GM19397 (cell line): Measurements from ENCODE around the gene RASGRP1.
"Not testable (repeated sequence)": the region's sequence is repeated elsewhere in the genome, so short reads cannot be mapped to it uniquely, and the experiment has no call there.

Source experiments
- ATAC-seq: cut with Tn5 transposase; IDR thresholded peaks from one replicate; pipeline ENCODE4 v1.9.1; 2021; ENCODE audit warnings: mild to moderate bottlenecking, moderate library complexity; ENCODE audit not compliant: unreplicated experiment

Gene RASGRP1

DNA sequence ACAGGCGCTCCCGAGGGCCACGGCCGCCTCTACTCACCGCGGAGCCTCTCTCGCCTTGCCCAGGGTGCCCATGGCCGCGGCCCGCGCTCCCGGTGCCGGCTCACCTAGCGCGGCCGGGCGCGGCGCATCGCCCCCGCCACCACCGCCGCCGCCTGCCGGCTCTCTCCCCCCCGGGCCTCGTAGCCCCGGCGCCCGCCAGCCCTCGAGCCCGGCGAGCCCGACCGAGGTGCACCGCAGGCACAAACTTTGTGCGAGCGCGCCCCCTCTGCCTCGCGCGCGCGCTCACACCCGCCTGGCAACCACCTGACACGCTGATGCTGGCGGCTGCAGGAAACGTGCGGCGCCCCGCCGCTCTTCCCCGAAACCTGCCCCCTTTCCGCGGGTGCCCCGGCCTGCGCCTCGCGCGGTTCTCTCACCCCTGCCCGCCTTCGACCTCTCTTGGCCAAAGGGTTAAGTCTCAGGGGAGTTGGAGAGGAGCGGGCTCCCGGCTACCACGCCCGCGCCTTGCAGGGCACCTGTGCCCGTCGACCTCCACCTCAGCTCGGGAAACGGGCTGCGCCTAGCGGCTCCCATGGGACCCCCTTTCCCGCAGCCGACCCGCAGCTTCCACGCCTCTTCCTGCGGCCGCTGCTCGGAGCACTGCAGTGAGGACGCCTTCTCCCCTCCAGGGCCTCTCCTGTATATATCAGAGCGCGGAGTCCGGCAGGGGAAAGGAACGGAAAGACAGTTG lies at the start of gene RASGRP1:
TSS of gene RASGRP1 (minus strand) at position 258 of the 730 bp plus-strand sequence. CDS start at position 72, 186 bp downstream.
- peak; percentile 73 for ATAC-seq

DNA sequence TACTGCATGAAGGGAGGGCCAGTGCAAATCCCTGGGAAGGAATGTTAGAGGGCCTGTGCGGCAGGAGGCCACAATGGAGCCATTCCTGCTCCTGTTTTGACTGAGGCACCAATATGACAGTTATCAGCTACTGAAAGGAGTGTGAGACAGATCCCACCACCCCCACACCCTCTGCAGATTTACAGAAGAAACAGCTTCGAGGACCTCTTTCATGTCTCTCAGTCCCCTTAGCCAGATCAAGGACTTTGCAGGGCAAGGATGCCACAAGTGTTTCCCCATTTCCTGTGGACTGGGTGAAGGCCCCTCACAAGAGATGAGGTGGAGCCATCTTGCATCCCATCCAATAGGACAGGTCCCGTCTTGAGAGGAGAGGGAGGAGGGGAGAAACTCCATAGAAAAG lies 48.5 kb upstream of the RASGRP1 start:
- no peak for ATAC-seq

DNA sequence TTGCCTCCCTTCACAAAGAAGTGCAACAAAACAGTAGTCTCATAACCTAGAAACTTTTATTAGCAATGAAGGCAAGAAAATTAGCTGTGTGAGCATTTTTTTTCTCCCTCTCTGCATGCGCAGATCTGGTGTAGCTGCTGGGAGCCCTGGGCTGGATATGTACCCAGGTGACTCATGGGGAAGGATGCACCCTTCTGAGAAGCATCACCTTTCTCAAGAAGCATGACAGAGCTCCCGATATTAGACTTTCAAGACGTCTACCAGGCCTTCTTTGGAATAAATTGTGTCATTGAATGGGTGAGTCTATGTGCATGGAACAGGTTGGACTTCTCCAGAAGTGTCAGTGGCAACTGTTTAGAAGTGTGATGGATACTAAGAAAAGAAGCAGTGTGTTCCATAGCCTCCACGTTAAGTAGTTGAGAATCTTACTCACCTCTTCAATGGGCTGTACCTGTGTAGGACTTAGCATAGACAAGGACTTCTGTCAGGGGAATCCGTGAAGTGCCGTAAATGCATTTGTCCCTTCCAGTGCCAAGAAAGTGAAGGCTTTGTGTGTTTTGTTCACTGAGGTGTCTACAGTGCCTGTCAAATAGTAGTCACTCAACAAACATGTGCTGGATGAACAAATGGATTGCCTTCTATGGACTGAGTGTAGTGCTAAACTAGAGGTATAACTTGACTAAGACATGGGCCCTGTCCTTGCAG lies 47.7 kb upstream of the RASGRP1 start:
- no peak for ATAC-seq

DNA sequence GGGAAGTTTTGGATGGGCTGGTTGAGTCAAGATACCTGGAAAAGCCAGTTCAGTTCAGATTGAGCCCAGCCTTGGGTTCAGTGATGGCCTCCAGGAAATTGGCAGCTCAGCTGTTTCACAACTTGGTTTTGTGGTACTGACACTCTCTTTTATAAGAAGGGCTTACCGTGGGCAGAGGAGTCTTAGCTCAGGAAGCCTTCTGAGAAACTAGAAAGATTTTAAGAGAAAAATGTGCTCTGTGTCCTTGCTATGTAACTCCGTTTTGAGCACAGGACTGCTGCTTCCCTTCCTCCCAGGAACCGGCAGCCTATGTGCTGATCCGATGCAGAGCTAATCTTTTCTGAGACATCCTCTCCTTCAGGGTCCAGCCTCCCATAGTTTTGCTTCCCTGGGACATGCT lies 46.6 kb upstream of the RASGRP1 start:
- no peak for ATAC-seq

DNA sequence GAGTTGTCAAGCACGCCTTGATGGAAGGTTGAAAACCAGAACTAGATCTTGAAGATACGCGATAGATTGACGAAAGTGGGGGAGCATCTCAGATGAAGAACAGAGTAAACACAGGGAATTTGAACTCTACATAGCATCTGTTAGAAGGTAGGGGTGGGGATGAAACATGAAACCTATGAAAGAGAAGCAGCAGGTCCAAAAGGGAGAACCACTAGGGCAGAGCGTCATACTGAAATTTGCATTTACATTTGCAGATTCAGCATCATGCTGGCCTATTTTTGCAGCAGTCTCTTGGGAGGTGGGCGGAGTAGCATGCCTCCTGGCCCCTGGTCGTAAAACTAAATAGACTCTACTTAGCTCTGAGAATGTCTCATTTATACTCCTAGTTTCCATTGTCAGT lies 46.1 kb upstream of the RASGRP1 start:
- no peak for ATAC-seq

DNA sequence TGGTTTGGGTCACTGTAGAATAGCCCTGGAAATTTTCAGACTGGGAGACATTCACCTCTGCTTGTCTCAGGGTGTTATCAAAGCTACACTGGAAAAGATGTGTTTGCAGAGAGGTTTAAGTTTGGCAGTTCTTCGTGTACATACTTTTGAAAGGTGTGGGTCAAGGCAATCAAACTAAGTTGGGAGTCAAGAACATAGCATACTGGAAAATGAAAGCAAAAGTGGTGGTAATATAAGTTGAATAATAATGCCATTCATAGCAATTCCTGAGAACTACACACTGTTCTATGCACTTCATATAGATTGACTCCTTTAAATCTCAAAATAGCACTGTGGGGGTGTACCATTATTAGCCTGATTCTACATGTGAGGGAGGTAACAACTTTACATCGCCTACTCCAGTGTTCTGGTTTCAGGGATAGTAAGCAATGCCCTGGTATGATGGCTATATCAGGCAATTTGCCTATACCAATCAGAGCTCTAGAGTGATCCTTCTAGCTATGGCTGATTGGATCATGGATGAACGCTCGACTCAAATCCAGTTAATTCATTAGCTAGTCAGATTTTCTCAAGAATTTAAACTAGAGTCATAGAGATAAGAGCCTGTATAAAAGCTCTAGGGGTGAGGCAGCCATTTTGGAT lies 44.6 kb upstream of the RASGRP1 start:
- ATAC-seq = no peak

DNA sequence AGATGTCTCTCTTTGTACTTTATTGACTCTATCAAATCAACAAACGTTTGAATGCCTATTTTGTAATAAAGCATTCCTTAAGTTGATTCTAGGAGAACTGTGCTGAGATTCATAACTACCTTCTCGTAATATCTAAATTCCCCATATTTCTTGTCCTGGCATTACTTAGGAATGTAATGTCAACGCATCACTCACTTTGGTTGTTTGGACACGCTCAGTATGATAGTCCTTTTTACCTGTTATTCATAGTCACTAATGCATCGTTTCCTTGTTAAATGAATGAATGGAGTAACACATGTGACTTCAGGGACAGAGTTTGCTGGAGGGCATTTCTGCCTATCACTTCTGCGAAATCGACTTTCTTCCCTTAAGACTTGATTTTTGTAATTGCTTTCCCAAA lies 44.1 kb upstream of the RASGRP1 start:
- ATAC-seq = no peak

DNA sequence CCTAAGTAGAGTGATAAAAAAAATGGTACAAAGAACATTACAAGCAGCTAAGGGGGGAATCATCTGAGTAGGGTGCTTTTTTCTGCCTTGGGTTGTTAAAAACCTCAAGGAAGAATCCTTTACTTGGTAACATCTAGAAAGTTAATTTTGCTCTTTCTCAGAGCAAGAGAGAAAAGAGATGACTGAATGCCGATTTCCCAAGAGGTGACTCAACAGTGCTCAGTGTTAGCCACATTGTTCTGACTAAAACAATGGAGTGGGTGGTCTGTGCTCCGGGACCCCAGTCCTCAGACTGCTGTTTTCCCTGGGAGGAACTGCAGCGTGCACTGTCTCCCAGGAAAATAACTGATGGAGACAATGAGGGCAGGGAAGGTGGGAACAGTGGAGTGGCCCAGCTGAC lies 41.1 kb upstream of the RASGRP1 start:
- no peak for ATAC-seq

DNA sequence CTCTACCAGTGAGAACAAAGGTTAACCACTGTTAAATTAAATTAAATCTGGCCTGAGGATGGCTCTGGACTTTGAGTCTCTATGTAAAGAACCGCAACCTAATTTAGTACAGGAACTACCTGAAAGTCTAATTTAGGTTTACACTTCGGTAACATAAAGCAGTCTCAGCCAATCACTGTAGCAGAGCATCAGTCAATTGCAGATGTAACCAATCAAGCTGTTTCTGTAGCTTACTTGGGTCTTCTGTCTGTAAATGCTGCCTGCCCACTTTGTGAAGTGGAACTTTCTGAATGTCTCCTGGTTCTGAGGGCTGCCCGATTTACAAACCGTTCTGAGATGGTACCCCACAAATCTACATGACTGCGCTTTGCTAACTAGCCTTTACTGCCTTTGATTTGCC lies 39.1 kb upstream of the RASGRP1 start:
- ATAC-seq = no peak

DNA sequence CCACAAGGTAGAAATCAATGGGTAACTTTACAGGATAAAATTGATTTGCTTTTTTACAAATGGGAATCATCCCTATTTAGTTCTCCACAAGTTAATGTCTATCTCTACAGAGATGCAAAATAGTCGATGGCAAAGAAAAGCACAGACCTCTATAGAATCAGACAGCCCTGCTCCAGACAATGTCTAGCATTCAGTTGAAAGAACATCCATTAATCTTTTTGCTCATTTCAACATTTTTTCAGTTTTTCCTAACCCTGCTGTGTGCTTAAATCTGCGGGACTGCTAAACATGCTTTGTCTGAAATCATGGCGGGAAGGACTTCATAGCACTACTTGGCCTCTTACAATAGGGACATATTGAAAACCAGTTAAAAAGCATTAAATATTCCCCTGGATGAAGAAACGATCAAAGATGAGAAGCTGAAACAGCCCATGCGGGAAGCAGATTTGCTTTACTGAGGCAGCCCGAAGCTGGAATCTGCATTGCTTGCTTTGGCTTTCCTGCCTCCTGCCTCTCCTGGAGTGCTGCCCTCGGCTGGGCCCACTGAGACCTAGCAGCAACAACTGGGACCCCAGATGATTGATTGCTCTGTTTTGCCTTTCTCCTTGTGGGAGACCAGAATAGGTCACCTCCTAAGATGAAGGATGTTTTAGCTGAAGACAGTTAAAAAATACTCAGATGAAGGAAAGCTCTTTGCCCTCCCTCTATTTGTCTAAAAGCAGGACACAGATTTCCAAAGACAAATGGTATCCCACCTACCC lies 38.5 kb upstream of the RASGRP1 start:
- ATAC-seq = no peak

DNA sequence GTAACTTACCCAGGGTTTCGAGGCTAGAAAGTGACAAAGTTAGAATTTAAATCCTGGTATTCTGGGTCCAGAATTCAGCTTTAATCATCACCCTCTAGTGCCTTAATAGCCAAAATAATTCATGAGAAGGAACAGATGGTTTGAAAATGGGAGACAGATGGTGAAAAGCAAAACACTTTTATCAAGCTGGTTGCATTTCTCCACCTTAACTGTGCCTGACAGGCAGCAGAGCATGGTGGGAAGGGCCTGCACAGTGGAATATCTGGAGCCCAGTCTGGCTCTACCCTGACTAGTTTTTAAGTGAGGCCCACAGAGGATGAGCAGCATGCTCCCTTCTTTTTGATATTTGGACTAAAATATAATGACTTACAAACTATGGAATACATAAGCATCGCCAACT lies 35.6 kb upstream of the RASGRP1 start:
- no peak for ATAC-seq

DNA sequence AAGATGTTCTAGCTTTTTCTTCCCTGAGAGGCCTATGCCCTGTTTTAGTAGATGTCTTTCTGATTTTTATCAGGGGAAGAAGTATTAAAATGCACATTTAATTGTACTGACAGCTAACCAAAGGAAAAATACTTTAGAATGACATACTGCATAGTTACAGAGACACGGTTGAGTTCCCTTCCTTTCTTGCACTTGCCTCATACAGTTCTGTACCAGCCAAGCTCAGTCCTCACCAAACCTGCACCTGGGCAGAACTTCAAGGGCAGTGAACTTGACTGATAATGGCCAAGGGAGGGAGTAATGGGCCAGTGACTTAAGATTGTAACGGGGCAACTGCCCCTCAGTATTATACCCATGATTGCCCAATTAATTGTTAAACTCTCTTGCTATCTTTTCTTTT lies 34.1 kb upstream of the RASGRP1 start:
- ATAC-seq = no peak

DNA sequence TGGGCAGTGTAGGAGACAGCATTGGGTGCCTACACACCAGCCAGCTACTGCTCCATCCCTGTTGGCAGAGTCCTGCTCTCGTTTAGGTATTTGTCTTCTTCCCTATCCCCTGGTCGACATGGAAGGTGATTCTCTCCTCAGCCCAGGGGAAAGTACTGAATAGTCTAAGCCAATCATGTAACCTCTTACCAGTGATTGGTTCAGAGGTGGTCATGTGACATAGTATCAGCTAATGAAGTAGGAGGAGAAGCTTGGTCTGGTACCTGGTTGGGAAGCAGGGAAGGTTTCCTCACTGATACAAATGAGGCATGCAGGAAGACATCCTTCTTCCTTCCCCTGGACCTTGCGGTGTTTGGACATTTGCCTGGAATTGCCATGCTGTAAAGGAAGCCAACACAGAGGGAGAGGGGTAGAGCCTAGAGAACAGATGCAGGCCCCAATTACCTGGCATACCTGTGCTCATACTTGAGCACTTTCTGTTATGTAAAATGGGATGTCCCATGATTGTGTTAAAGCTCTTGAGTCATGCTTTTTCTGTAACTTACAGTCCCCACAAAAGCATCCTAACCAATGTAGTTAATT lies 32.7 kb upstream of the RASGRP1 start:
- no peak for ATAC-seq

DNA sequence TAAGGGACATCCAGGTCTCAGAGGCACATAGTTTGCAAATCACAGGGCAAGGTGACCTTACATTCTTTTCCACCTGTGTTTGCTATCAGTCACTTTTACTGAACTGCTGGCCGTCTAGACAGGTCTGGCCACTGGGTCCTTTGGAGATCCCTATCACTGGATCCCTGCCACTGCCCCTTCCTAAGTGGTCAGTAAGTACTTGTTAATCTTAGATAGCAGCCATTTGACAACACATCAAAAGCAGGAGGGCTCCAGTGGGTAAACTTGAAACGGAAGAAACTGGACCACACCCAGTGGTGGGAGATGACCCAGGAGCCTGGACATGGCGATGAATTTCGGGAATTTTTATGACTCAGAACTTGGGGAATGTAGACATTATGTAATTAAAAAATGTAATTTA lies 28.9 kb upstream of the RASGRP1 start:
- no peak for ATAC-seq

DNA sequence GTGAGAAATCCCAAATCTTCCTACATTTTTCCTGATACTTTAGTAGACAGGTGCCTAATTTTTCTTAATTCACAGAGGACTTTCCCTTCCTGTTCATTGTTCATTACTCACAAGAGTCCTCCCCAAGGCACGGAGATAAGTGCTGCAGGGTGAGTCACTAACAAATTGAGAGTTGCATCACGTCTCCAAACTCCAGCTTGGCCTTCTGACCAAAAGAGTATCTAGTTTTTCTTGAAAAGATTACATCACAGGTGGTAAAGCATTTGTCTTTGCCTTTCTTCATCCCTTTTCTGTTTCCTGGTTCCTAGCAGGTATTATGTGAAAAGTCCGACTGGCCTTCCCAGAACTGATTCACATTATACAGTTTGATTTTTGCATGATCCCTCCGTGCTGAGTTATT lies 24.9 kb upstream of the RASGRP1 start:
- ATAC-seq = no peak

DNA sequence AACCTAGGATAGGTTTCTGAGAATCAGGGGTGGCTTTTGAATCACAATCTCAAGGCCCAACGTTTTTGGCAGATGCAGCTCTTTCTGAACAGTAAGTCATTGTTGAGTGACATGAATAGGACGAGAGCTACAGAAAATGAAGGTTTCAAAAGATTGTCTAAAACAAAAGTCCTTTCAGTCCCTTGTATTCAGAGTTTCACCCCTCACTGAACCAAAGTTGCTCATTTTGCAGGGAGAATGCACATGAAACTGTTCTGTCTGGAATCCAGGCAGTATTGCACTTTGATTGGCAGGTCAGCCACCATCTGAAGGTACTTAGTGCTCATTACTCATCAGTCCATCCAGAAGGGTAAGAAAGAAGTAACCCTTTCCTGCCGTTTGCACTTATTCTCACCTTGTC lies 24.1 kb upstream of the RASGRP1 start:
- ATAC-seq = no peak

DNA sequence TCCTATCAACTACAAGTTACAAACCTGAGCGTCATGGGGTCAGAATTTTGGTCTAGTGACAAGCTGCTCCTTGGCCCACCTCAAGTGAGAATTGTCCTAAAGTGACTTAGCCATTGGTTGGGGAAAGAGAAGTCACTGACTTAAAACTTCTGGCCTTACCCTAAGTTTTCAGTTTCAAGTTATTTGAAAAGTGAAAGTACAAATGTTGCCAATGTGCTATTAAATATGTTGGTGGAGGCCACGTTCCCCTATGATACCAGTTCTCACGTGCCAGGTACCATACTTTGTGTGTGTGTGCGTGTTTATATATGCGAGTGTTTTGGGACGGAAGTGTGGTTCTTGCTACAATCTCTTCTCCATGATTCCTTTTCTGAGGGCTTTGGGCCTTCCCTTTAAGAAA lies 22.6 kb upstream of the RASGRP1 start:
- ATAC-seq = no peak

DNA sequence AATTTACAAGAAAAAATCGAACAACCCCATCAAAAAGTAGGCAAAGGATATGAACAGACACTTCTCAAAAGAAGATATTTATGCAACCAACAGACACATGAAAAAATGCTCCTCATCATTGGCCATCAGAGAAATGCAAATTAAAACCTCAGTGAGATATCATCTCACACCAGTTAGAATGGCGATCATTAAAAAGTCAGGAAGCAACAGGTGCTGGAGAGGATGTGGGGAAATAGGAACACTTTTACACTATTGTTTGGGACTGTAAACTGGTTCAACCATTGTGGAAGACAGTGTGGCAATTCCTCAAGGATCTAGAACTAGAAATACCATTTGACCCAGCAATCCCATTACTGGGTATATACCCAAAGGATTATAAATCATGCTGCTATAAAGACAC lies 21.4 kb upstream of the RASGRP1 start:
- ATAC-seq = not testable (repeated sequence)

DNA sequence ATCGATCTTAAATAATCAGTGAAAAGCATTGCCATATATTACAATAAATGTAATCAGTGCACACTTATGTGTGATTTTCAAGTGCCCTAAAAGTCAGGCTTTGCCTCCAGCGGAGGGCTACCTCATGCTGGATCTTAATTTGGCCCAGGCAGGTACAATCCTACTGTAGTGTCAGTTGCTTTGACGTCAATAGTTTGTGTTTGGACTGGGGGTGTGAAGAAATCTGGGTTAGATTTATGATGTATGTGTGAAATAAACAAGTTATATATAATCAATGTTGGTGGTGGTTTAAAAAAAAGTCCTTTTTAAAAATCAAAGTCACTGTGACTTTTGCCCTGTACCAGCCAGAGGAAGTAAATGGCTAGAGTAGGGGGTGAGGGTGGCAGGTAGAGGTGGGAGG lies 14.0 kb upstream of the RASGRP1 start:
- no peak for ATAC-seq

DNA sequence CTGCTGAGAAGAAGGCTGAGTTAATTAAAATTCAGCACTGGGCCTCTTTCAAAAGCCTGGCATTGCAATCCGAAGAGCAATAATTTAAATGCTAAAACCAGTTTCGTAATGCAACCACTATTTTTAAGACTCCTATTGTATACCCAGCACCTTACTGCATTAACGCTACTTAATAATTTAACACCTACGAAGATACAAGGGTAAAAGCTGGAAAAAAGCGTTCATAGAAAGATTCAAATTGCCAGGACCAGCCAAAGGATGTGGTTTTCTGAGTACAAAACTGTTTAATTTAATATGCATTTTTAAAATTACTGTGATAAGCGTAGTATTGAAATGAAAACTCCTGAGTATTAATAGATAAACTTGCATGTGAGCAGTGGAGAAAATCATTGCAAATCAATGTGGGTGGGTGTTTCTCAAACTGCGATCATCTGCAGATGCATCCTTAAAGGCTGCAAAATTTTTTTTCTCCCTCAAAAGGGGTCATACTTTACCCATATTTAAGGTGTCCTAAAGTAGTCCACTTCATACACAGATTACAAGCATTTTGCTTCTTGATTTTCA lies 12.9 kb upstream of the RASGRP1 start:
- no peak for ATAC-seq

DNA sequence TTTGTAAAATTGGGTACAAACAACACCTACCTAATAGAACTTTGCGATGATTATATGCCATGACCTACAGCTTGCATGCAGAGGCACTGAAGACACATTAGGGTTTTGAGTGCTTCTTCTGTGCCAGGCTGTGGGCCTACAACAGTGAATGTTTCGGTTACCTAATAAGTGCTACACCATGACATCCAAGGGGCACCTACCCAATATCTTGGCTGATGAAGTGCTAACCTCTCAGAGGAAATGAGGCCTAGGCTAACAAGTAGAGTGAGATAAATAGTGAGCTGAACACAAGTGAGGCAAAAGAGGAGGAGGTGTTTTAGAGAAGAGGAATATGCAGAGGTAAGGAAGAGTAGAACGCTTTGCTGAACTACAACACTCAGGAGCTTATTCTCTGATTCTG lies 12.2 kb upstream of the RASGRP1 start:
- ATAC-seq = no peak
